ENCODE data around the gene LBP. TPM values are rescaled to one million over a fixed set of nuclear protein-coding genes. Genes with fewer than 3 reads are reported as not detected.

LBP gene
- total RNA-seq, 3 donors from 2014 or later = 0.14 to 0.34 TPM; not detected in 1

GRCh38 chr20:38350879-38351775 is 4.8 kb downstream of the LBP start:
- no peak for TF ChIP-seq CTCF (IDR thresholded peaks at IDR 0.05)
- H3K9me3 ChIP-seq = no peaks in the 10 kb centered on the region
- no peaks in the 10 kb centered on the region for H3K36me3 ChIP-seq (ENCODE audit: low read depth)
- DNase-seq (peak in 1 of 3 donors; percentile 17), ATAC-seq (no peak)
- intact Hi-C loops (cut with DNase I, micrococcal nuclease) = no loop called here
- H3K4me3 ChIP-seq = no peak overlapping the region
- no peaks in the 10 kb centered on the region for H3K4me1 ChIP-seq (ENCODE audit: low read depth)

- no peak for TF ChIP-seq CTCF (IDR thresholded peaks at IDR 0.05)
- no peaks in the 10 kb centered on the region for H3K36me3 ChIP-seq (ENCODE audit: low read depth)
- intact Hi-C loops (cut with DNase I, micrococcal nuclease) = no loop called here
- no peak overlapping the region for H3K4me3 ChIP-seq
- no peaks in the 10 kb centered on the region for H3K4me1 ChIP-seq (ENCODE audit: low read depth)
- no peak for ATAC-seq
- no peak for DNase-seq
- no peaks in the 10 kb centered on the region for H3K9me3 ChIP-seq
These were observed 7.0 kb downstream of the LBP start for GRCh38 chr20:38353316-38353715.

- no peak for TF ChIP-seq CTCF (IDR thresholded peaks at IDR 0.05)
- Histone ChIP-seq H3K4me1 (ENCODE audit: low read depth) (no peaks in the 10 kb centered on the region), H3K4me3 (no peak overlapping the region), H3K9me3 (no peaks in the 10 kb centered on the region), H3K36me3 (ENCODE audit: low read depth) (no peaks in the 10 kb centered on the region)
- ATAC-seq = no peak
- no peak for DNase-seq
- intact Hi-C loops (cut with DNase I, micrococcal nuclease) = no loop called here
These were observed 7.9 kb downstream of the LBP start for GRCh38 chr20:38354227-38354626.

GRCh38 chr20:38355161-38356012 is 9.1 kb downstream of the LBP start:
- no peak for TF ChIP-seq CTCF (IDR thresholded peaks at IDR 0.05)
- intact Hi-C loops (cut with DNase I, micrococcal nuclease) = no loop called here
- DNase-seq (no peak), ATAC-seq (no peak)
- Histone ChIP-seq H3K4me1 (ENCODE audit: low read depth) (no peaks in the 10 kb centered on the region), H3K9me3 (no peaks in the 10 kb centered on the region), H3K4me3 (no peak overlapping the region), H3K36me3 (ENCODE audit: low read depth) (no peaks in the 10 kb centered on the region)

- intact Hi-C loops (cut with DNase I, micrococcal nuclease) = no loop called here
- Histone ChIP-seq H3K9me3 (no peaks in the 10 kb centered on the region), H3K4me3 (no peak overlapping the region), H3K36me3 (ENCODE audit: low read depth) (no peaks in the 10 kb centered on the region), H3K4me1 (ENCODE audit: low read depth) (no peaks in the 10 kb centered on the region)
- ATAC-seq (no peak), DNase-seq (no peak)
- no peak for TF ChIP-seq CTCF (IDR thresholded peaks at IDR 0.05)
These were observed 11.4 kb downstream of the LBP start for GRCh38 chr20:38357653-38358207.

Measured in mucosa of descending colon (tissue), 3 donors.